GM12891 (cell line): Measurements from ENCODE around the gene DNAI4.
A peak's percentile ranks its signal among the peaks of the same experiment; 100 is the strongest.
"Not testable (repeated sequence)": the region's sequence is repeated elsewhere in the genome, so short reads cannot be mapped to it uniquely, and the experiment has no call there.

ENCODE experiments used
- DNase-seq: peaks from one replicate; pipeline ENCODE4 v3.0.0; 2011; ENCODE audit warnings: low spot score; ENCODE audit not compliant: insufficient read length
- FAIRE-seq: peaks from 2 replicates; lab custom pipeline; 2011; peaks lifted over from hg19 to GRCh38; lab: Jason Lieb, UNC
- PAX5 ChIP-seq: IDR thresholded peaks from 2 replicates; pipeline ENCODE4 v1.6.1; 2011; ENCODE audit warnings: low read length, moderate library complexity, mild to moderate bottlenecking; ENCODE audit not compliant: insufficient read depth, severe bottlenecking
- POLR2A ChIP-seq: IDR thresholded peaks from 2 replicates; pipeline ENCODE4 v1.6.1; 2011; ENCODE audit warnings: low read depth, low read length, control low read depth
- POLR2AphosphoS5 ChIP-seq: IDR thresholded peaks from 2 replicates; pipeline ENCODE4 v1.6.1; 2011; ENCODE audit warnings: low read depth, low read length, control low read depth
- POU2F2 ChIP-seq: IDR thresholded peaks from 2 replicates; pipeline ENCODE4 v1.6.1; 2011; ENCODE audit warnings: low read depth, mild to moderate bottlenecking, control low read depth, low read length, moderate library complexity
- SPI1 ChIP-seq: IDR thresholded peaks from 2 replicates; pipeline ENCODE4 v1.6.1; 2011; ENCODE audit warnings: low read depth, low read length, control low read depth
- TAF1 ChIP-seq: IDR thresholded peaks from 2 replicates; pipeline ENCODE4 v1.6.1; 2011; ENCODE audit warnings: low read depth, low read length, control low read depth

DNAI4 gene

GRCh38 chr1:66929146-66929688 lies 4.6 kb upstream of the DNAI4 start:
- no peak for FAIRE-seq
- DNase-seq, result no peak
- TF ChIP-seq POLR2A (no peak), TAF1 (no peak)

GRCh38 chr1:66927528-66927927 lies 2.9 kb upstream of the DNAI4 start:
- TF ChIP-seq POLR2A, result no peak
- TF ChIP-seq SPI1, result no peak
- TF ChIP-seq POLR2AphosphoS5, result no peak
- TF ChIP-seq TAF1, result no peak
- TF ChIP-seq POU2F2, result no peak
- TF ChIP-seq PAX5, result no peak
- FAIRE-seq, result no peak
- no peak for DNase-seq

- TF ChIP-seq PAX5, result no peak
- TF ChIP-seq TAF1, result no peak
- no peak for TF ChIP-seq POU2F2
- no peak for TF ChIP-seq POLR2AphosphoS5
- no peak for TF ChIP-seq SPI1
- no peak for TF ChIP-seq POLR2A
- DNase-seq, result no peak
- peak; percentile 31 for FAIRE-seq
Measured at GRCh38 chr1:66925944-66926343, 1.3 kb upstream of the DNAI4 start.

GRCh38 chr1:66925558-66925910 lies 878 bp upstream of the DNAI4 start:
- DNase-seq, result no peak
- TF ChIP-seq POU2F2, result no peak
- no peak for TF ChIP-seq POLR2AphosphoS5
- no peak for TF ChIP-seq TAF1
- TF ChIP-seq SPI1, result no peak
- TF ChIP-seq PAX5, result no peak
- TF ChIP-seq POLR2A, result no peak
- FAIRE-seq, result no peak

GRCh38 chr1:66920543-66920942 lies 4.1 kb downstream of the DNAI4 start:
- DNase-seq (no peak), FAIRE-seq (no peak)
- TF ChIP-seq POLR2AphosphoS5, result no peak
- no peak for TF ChIP-seq POU2F2

GRCh38 chr1:66919828-66920227 lies 4.8 kb downstream of the DNAI4 start:
- FAIRE-seq, result no peak
- DNase-seq, result no peak
- no peak for TF ChIP-seq PAX5
- TF ChIP-seq POU2F2, result no peak
- no peak for TF ChIP-seq POLR2AphosphoS5

- TF ChIP-seq SPI1 (no peak), POU2F2 (no peak), PAX5 (no peak), POLR2AphosphoS5 (no peak), TAF1 (no peak), POLR2A (no peak)
- FAIRE-seq, result no peak
- DNase-seq, result no peak
Measured at GRCh38 chr1:66919063-66919462, 5.6 kb downstream of the DNAI4 start.

GRCh38 chr1:66917476-66917875 lies 7.2 kb downstream of the DNAI4 start:
- DNase-seq (no peak), FAIRE-seq (no peak)
- TF ChIP-seq PAX5 (no peak), POLR2AphosphoS5 (no peak), POLR2A (no peak), POU2F2 (no peak), TAF1 (no peak), SPI1 (no peak)

- FAIRE-seq (no peak), DNase-seq (no peak)
- TF ChIP-seq PAX5 (no peak), POLR2AphosphoS5 (no peak), POLR2A (no peak), POU2F2 (no peak), SPI1 (no peak), TAF1 (no peak)
Measured at GRCh38 chr1:66916320-66916719, 8.3 kb downstream of the DNAI4 start.

- DNase-seq, FAIRE-seq: not testable (repeated sequence)
Measured at GRCh38 chr1:66915203-66915602, 9.5 kb downstream of the DNAI4 start.

- FAIRE-seq (no peak), DNase-seq (no peak)
- no peak for TF ChIP-seq POLR2A
- no peak for TF ChIP-seq TAF1
- TF ChIP-seq POLR2AphosphoS5, result no peak
- TF ChIP-seq PAX5, result no peak
- no peak for TF ChIP-seq SPI1
- no peak for TF ChIP-seq POU2F2
Measured at GRCh38 chr1:66893712-66894111, 30.9 kb downstream of the DNAI4 start.
